Measurements from ENCODE around the gene DIS3L2.

Gene DIS3L2

GRCh38 chr2:231955758-231956472 is 5.6 kb upstream of the DIS3L2 start:
- Histone ChIP-seq H3K56ac (ENCODE audit: low read length) (no peak overlapping the region), H4K8ac (ENCODE audit: low read depth, low read length) (no peak overlapping the region), H3K79me2 (ENCODE audit: control insufficient read depth, insufficient read depth, low read length) (no peaks in the 10 kb centered on the region), H3K4me2 (ENCODE audit: low read length) (no peak overlapping the region), H3K23ac (ENCODE audit: low read length) (no peak overlapping the region), H2AK5ac (ENCODE audit: low read length) (no peak overlapping the region), H3K18ac (ENCODE audit: low read length) (no peak overlapping the region), H3K79me1 (ENCODE audit: low read length) (no peaks in the 10 kb centered on the region), H2BK15ac (replicated peaks; ENCODE audit: low read depth) (no peak overlapping the region), H3K4me1 (ENCODE audit: control insufficient read depth, low read depth, low read length) (peaks cover under 1% of the 10 kb centered on the region), H3K36me3 (ENCODE audit: control insufficient read depth, insufficient read depth, low read length) (no peaks in the 10 kb centered on the region), H3K9ac (ENCODE audit: low read length) (no peak overlapping the region), H2BK120ac (ENCODE audit: low read depth, low read length) (no peak overlapping the region), H3K4me3 (ENCODE audit: low read length) (no peak overlapping the region), H2BK5ac (ENCODE audit: low read length) (no peak overlapping the region), H3K4ac (ENCODE audit: low read depth, low read length) (no peak overlapping the region), H4K5ac (ENCODE audit: low read length) (no peak overlapping the region), H3K27me3 (ENCODE audit: insufficient read depth, low read length, poor library complexity) (no peaks in the 10 kb centered on the region), H3K27ac (ENCODE audit: low read depth, low read length) (no peak overlapping the region)
- no peak for DNase-seq
- no CpG with 5 or more reads among the region's 8 CpGs for WGBS (ENCODE audit: extremely low coverage, insufficient coverage, low lambda C conversion rate)

- no peak for DNase-seq
- Histone ChIP-seq H3K9ac (ENCODE audit: low read length) (no peak overlapping the region), H2BK5ac (ENCODE audit: low read length) (no peak overlapping the region), H3K56ac (ENCODE audit: low read length) (no peak overlapping the region), H3K4me1 (ENCODE audit: control insufficient read depth, low read depth, low read length) (peaks cover 2% of the 10 kb centered on the region), H3K27ac (ENCODE audit: low read depth, low read length) (no peak overlapping the region), H3K79me1 (ENCODE audit: low read length) (peaks cover 3% of the 10 kb centered on the region), H3K4ac (ENCODE audit: low read depth, low read length) (no peak overlapping the region), H3K23ac (ENCODE audit: low read length) (no peak overlapping the region), H3K4me3 (ENCODE audit: low read length) (no peak overlapping the region), H3K4me2 (ENCODE audit: low read length) (no peak overlapping the region), H2BK120ac (ENCODE audit: low read depth, low read length) (no peak overlapping the region), H3K36me3 (ENCODE audit: control insufficient read depth, insufficient read depth, low read length) (no peaks in the 10 kb centered on the region), H3K79me2 (ENCODE audit: control insufficient read depth, insufficient read depth, low read length) (no peaks in the 10 kb centered on the region), H3K18ac (ENCODE audit: low read length) (no peak overlapping the region), H3K27me3 (ENCODE audit: insufficient read depth, low read length, poor library complexity) (no peaks in the 10 kb centered on the region), H4K5ac (ENCODE audit: low read length) (no peak overlapping the region), H2BK15ac (replicated peaks; ENCODE audit: low read depth) (no peak overlapping the region), H2AK5ac (ENCODE audit: low read length) (no peak overlapping the region), H4K8ac (ENCODE audit: low read depth, low read length) (no peak overlapping the region)
- no CpG with 5 or more reads among the region's 4 CpGs for WGBS (ENCODE audit: extremely low coverage, insufficient coverage, low lambda C conversion rate)
These were observed 3.4 kb upstream of the DIS3L2 start for GRCh38 chr2:231957913-231958763.

DNA sequence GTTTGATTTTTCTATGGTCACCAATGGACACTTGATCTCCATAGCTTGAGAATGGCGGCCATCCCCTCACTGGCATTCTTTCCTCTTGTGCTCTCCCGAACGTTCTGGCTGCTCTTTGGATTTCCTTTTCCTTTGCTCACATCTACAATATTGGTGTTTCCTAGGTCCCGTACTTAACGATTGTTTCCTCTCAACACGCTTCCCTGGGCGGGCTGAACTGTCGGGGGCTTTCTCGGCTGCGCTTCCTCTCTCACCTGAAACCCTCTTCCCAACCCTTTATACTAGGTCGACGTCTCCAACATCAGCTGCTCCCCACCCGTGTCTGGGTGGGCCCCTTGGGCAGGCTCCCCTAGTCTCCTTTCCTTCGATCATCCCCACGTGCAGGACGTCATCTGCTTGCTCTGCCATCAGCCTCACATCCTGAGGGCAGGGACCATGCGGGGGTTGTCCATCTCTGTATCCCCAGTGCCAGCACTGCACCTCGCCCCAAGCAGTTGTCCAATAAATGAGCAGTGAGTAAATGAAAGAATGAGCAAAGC is 634 bp upstream of the DIS3L2 start:
- H2AK5ac ChIP-seq (ENCODE audit: low read length): no peak overlapping the region
- no peak overlapping the region for H2BK120ac ChIP-seq (ENCODE audit: low read depth, low read length)
- no peak overlapping the region for H3K27ac ChIP-seq (ENCODE audit: low read depth, low read length)
- peak overlapping the region; percentile 85 for H3K18ac ChIP-seq (ENCODE audit: low read length)
- H3K4me3 ChIP-seq (ENCODE audit: low read length): peak overlapping the region; percentile 95
- H4K8ac ChIP-seq (ENCODE audit: low read depth, low read length): peak overlapping the region; percentile 69
- peak overlapping the region; percentile 55 for H2BK5ac ChIP-seq (ENCODE audit: low read length)
- peaks cover 6% of the 10 kb centered on the region for H3K79me1 ChIP-seq (ENCODE audit: low read length)
- H3K4ac ChIP-seq (ENCODE audit: low read depth, low read length): peak overlapping the region; percentile 61
- H3K36me3 ChIP-seq (ENCODE audit: control insufficient read depth, insufficient read depth, low read length): no peaks in the 10 kb centered on the region
- H3K27me3 ChIP-seq (ENCODE audit: insufficient read depth, low read length, poor library complexity): no peaks in the 10 kb centered on the region
- H4K5ac ChIP-seq (ENCODE audit: low read length): peak overlapping the region; percentile 91
- H3K56ac ChIP-seq (ENCODE audit: low read length): peak overlapping the region; percentile 97
- H3K4me1 ChIP-seq (ENCODE audit: control insufficient read depth, low read depth, low read length): peaks cover 2% of the 10 kb centered on the region
- peak overlapping the region; percentile 91 for H3K9ac ChIP-seq (ENCODE audit: low read length)
- DNase-seq: no peak
- H3K4me2 ChIP-seq (ENCODE audit: low read length): peak overlapping the region; percentile 73
- peaks cover 2% of the 10 kb centered on the region for H3K79me2 ChIP-seq (ENCODE audit: control insufficient read depth, insufficient read depth, low read length)
- peak overlapping the region; percentile 66 for H3K23ac ChIP-seq (ENCODE audit: low read length)
- no peak overlapping the region for H2BK15ac ChIP-seq (replicated peaks; ENCODE audit: low read depth)
- WGBS (ENCODE audit: extremely low coverage, insufficient coverage, low lambda C conversion rate): no CpG with 5 or more reads among the region's 18 CpGs

DNA sequence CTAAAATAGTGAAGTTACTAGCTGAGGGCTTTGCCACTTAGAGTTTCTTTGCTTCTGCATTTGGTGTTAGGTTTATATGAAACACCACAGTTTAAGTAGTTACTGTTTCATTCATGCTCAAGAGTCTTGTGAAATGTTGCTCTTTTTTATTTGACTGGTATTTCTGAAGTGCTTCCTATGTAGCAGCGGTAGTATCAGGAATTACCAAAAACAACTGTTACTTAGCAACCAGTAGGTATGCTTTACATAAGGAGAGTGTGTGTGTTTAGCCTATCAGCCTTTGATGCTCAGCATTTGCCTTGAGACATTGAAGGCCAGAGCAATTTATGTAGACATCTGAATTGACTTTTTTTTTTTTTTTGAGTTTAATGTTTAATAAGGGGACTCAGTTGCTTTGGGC is 3.6 kb downstream of the DIS3L2 start:
- Histone ChIP-seq H3K79me1 (ENCODE audit: low read length) (peaks cover 6% of the 10 kb centered on the region), H2AK5ac (ENCODE audit: low read length) (no peak overlapping the region), H3K23ac (ENCODE audit: low read length) (no peak overlapping the region), H3K4me1 (ENCODE audit: control insufficient read depth, low read depth, low read length) (peaks cover 2% of the 10 kb centered on the region), H4K8ac (ENCODE audit: low read depth, low read length) (no peak overlapping the region), H2BK120ac (ENCODE audit: low read depth, low read length) (no peak overlapping the region), H2BK15ac (replicated peaks; ENCODE audit: low read depth) (no peak overlapping the region), H3K36me3 (ENCODE audit: control insufficient read depth, insufficient read depth, low read length) (no peaks in the 10 kb centered on the region), H3K79me2 (ENCODE audit: control insufficient read depth, insufficient read depth, low read length) (peaks cover 2% of the 10 kb centered on the region), H3K56ac (ENCODE audit: low read length) (no peak overlapping the region), H3K4me2 (ENCODE audit: low read length) (no peak overlapping the region), H4K5ac (ENCODE audit: low read length) (no peak overlapping the region), H3K9ac (ENCODE audit: low read length) (no peak overlapping the region), H3K4me3 (ENCODE audit: low read length) (no peak overlapping the region), H3K27ac (ENCODE audit: low read depth, low read length) (no peak overlapping the region), H3K27me3 (ENCODE audit: insufficient read depth, low read length, poor library complexity) (no peaks in the 10 kb centered on the region), H3K4ac (ENCODE audit: low read depth, low read length) (no peak overlapping the region), H2BK5ac (ENCODE audit: low read length) (no peak overlapping the region), H3K18ac (ENCODE audit: low read length) (no peak overlapping the region)
- WGBS (ENCODE audit: extremely low coverage, insufficient coverage, low lambda C conversion rate): no CpG with 5 or more reads among the region's 1 CpG
- peak; percentile 12 for DNase-seq

- no peak for DNase-seq
- no peak overlapping the region for H3K4ac ChIP-seq (ENCODE audit: low read depth, low read length)
These were observed 5.4 kb downstream of the DIS3L2 start for GRCh38 chr2:231966886-231967285.

More at GRCh38 chr2:231966886-231967285, 5.4 kb downstream of the DIS3L2 start:
- Histone ChIP-seq H3K4me3 (ENCODE audit: low read length) (no peak overlapping the region), H3K9ac (ENCODE audit: low read length) (no peak overlapping the region), H3K18ac (ENCODE audit: low read length) (no peak overlapping the region), H3K79me2 (ENCODE audit: control insufficient read depth, insufficient read depth, low read length) (peaks cover 2% of the 10 kb centered on the region), H2BK120ac (ENCODE audit: low read depth, low read length) (no peak overlapping the region), H3K56ac (ENCODE audit: low read length) (no peak overlapping the region), H3K4me1 (ENCODE audit: control insufficient read depth, low read depth, low read length) (no peaks in the 10 kb centered on the region), H2BK15ac (replicated peaks; ENCODE audit: low read depth) (no peak overlapping the region), H3K79me1 (ENCODE audit: low read length) (peaks cover 7% of the 10 kb centered on the region), H2BK5ac (ENCODE audit: low read length) (no peak overlapping the region), H4K5ac (ENCODE audit: low read length) (no peak overlapping the region), H3K27ac (ENCODE audit: low read depth, low read length) (no peak overlapping the region), H3K23ac (ENCODE audit: low read length) (no peak overlapping the region), H3K27me3 (ENCODE audit: insufficient read depth, low read length, poor library complexity) (no peaks in the 10 kb centered on the region), H4K8ac (ENCODE audit: low read depth, low read length) (no peak overlapping the region), H3K4me2 (ENCODE audit: low read length) (no peak overlapping the region), H3K36me3 (ENCODE audit: control insufficient read depth, insufficient read depth, low read length) (no peaks in the 10 kb centered on the region), H2AK5ac (ENCODE audit: low read length) (no peak overlapping the region)
- 100% methylated on average over 2 of the region's 4 CpGs for WGBS (ENCODE audit: extremely low coverage, insufficient coverage, low lambda C conversion rate)
